ENCODE results near the gene HDAC8.
"Not testable (repeated sequence)": the region's sequence is repeated elsewhere in the genome, so short reads cannot be mapped to it uniquely, and the experiment has no call there.

HDAC8 gene

DNA sequence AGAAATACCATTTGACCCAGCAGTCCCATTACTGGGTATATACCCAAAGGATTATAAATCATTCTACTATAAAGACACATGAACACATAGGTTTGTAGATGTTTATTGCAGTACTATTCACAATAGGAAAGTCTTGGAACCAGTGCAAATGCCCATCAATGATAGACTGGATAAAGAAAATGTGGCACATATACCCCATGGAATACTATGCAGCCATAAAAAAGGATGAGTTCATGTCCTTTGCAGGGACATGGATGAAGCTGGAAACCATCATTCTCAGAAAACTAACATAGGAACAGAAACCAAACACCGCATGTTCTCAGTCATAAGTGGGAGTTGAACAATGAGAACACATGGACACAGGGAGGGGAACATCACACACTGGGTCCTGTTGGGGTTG, 123.6 kb downstream of the HDAC8 start:
- DNase-seq = not testable (repeated sequence)

DNA sequence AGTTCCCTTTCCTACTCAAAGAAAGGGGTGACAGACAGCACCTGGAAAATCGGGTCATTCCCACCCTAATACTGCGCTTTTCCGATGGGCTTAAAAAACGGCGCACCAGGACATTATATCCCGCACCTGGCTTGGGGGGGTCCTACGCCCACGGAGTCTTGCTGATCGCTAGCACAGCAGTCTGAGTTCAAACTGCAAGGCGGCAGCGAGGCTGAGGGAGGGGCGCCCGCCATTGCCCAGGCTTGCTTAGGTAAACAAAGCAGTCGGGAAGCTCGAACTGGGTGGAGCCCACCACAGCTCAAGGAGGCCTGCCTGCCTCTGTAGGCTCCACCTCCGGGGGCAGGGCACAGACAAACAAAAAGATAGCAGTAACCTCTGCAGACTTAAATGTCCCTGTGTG, 131.9 kb downstream of the HDAC8 start:
- DNase-seq = not testable (repeated sequence)

DNA sequence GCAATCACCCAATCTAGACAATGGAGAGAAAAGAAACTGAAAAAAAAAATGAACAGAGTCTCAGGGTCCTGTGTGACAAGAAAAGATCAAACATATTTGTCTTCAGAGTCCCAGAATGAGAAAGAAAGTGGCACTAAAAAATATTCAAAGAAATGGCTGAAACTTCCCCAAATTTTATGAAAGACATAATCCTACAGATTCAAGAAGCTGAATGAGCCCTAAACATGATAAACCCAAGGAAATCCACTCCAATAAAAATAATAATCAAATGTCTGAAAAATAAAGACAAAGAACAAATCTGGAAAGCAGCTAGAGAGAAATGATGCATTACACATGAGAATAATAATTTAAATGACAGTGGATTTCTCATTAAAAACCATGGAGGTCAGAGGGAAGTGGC, 136.6 kb downstream of the HDAC8 start:
- no peak for DNase-seq

DNA sequence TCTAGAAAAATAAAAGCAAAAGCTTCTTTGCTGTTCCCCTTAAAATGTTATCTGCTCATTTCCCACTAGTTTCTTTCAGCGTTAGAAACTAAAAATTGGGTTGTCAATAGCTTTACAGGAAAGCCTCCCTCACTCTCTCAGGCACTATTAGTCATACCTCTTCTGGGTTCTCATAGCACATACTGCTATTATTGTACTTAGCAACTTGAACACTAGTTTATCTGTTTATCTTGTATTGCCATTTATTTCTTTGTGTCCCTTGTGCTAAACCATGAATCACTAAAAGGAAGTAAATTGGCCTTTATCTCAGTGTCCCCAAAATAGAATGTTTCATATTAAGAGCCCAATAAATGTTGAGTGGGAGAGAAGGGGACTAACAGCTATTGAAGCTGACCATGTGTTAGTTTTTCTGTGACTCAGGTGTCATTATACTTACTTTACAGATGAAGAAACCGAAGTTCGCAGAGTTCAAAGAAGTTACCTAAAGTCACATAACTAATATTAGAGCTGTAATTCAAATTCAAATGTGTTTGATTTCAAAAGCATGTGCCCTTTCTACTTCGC, 142.2 kb downstream of the HDAC8 start:
- no peak for DNase-seq

DNA sequence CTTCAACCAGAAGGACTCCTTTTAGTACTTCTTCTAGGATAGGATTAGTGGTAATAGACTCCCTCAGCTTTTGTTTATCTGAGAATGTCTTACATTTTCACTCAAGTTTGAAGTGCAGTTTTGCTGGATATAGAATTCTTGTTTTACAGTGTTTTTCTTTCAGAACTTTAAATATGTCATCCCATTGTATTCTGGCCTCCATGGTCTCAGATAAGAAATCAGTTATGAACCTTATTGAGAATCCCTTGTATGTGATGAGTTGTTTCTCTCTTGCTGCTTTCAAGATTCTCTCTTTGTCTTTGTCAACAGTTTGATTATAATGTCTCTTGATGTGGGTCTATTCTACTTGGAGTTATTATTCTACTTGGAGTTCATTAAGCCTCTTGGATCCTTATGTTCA, 150.8 kb downstream of the HDAC8 start:
- no peak for DNase-seq

DNA sequence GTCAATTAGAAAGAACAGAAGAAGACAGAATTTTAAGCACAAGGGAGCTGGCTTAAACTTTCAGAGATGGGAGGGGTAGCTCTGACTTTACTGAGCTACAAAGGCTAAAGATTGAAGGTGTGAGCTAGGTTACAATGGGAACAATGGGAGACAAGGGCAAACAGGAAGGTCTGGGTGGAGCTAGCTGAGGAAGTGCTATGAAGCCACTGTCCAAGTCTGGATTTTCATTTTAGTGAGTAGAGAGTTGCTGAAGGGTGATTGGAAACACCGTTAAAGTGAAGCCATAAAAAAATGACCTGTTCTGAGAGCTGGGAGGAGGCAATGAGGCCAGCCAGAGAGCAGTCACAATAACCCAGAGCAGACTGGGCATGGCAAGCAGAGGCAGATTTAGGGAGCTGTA, 162.7 kb downstream of the HDAC8 start:
- DNase-seq = no peak

DNA sequence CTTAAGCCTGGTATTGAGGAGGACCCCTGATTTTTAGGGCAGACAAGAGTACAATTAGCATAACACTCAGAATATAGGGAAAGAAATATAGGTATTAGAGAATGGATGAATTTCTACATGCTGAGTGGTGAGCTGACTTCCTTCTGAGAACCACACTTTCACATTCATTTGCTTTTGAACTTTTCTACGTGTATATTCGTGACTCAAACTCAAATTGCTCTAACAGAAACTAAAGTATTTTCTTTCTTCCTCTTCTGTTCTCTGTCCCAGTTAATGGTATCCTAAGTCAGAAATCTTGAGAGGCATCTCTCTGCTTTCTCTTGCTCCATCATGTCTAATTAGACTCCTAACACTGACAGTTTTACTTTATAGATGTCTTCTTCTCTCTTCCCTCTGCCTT, 163.8 kb downstream of the HDAC8 start:
- no peak for DNase-seq

DNA sequence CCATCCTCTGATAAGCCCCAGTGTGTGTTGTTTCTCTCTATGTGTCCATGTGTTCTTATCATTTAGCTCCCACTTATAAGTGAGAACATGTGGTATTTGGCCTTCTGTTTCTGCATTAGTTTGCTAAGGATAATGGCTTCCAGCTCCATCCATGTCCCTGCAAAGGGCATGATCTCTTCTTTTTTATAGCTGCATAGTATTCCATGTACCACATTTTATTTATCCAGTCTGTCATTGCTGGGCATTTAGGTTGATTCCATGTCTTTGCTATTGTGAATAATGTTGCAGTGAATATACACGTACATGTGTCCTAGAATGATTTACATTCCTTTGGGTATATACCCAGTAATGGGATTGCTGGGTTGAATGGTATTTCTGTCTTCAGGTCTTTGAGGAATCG, 167.5 kb downstream of the HDAC8 start:
- not testable (repeated sequence) for DNase-seq

DNA sequence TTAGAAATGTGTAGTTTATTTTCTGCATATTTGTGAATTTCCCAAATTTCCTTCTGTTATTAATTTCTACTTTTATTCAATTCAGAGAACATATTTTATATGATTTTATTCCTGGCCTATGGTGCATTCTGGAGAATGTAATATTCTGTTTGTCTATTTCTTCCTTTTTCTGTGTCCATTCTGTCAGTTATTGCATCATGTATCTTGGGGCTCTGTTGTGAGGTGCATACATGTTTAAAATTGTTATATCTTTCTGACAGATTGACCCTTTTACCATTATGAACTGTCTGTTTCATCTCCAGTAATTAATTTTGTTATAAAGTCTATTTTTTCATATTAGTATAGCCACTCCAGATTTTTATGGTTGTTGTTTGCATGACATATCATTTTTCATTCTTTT, 170.0 kb downstream of the HDAC8 start:
- DNase-seq = no peak

DNA sequence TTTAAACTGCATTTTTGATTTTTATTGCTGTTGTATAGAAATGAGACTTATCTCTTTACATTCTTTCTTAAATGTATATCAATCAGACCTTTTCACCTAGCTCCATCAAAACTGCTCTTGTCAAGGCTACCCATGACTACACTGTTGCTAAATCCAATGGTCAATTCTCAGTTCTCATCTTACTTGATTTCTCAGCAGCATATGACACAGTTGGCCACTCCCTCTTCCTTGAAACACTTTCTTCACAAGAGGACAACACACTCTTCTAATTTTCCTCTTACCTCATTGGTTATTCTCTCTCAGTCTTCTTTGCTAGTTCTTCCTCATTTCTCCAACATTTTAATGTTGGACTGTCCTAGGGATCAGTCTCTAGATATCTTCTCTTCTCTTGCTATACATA, 172.8 kb downstream of the HDAC8 start:
- no peak for DNase-seq

DNA sequence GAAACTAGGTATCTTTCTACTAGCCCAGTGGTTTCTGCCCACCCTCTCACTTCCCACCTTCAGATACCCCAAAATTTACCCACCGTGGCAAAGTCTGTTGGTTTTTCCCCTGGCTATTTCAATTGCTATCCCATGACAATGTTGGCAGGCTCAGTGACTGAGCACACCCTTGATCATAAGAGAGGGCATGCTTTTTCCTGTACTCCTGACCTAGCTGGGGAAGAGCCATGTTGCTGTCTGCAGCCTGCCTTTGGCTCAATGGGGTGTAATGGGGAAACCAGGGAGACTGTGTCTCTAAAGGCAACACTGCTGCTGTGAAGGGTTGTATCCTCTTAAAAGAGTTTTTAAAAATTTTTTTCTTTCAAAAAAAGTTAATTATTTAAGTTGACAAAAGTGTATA, 176.5 kb downstream of the HDAC8 start:
- DNase-seq = no peak

DNA sequence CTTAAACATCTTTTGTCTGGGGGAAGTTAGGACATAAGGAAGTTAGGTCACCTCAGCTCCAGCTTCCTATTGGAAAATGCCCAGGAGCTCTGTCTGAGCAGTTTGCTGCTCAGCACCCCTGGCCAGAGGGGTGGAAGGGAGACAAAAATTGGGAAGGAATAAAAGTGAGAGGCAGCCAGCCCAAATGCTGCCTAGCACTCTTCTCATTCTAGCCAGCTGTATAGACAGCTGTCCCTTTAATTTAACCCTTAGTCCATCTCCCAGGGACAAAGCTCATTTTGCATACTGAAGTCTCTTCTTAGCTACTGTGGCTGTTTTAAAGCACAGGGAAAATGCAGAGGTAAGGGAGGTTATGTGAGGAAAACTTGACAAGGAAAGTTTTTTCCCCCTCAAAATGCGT, 177.4 kb downstream of the HDAC8 start:
- DNase-seq = no peak

DNA sequence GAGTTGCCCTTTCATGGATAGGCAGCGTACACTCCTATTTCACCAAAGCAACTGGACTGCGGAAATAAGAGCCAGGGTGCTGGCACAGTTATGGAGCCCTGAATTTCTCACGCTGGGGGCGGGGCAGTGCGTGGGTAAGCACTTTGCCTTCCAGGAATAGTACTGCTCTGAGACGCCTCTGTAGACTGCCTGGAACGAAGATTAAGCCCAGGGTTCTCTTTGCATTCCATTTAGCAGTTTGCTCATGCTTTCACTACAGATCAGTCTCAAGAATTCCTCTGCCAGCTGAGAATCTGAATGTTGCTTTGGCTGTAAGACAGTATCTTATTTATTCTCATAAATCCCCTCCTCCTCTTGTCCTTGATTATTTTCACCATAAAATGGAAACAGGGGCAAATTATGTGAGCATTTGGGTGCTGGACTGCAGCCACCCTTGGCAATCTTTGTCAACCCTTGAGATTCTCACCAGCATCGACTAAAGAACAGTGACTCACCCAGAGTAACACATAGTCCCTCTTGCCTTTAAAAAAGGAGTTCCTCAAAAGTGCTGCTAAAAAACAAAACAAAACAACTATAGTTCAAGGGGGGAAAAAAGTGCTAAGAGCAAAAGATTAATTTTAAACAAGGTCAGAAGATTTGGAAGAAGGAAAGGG, 178.0 kb downstream of the HDAC8 start:
- DNase-seq = no peak

DNA sequence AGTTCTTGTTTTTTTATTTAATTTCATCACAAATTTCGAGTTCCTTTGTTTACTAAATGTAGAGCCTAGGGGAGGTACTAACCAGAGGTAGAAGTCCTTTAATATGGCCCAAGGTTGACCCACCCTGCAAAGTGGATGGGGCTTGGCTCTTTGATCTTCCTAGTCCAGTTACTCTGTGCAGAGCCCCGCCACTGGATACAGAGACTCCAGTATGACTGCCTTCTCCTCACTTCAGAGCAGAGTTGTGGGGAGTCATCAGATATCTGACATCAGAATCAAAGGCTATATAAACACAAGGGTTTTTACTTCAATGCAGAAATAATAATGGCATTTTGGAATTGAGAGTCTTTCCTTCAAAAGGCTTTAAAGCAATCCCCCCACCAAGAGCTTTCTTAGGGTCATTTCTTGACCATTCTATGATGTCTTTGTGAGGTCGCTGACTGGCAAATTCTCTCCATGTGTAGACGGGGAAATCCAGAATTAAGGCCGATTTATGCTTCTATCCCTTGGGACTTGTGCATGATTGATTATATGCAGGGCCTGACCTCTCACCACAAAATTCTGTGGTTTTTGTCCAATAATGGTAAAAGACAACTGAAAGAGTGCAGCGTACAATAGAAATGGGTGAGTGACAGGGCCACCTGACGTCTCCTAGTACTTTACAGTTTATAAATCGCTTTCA, 178.7 kb downstream of the HDAC8 start:
- no peak for DNase-seq

DNA sequence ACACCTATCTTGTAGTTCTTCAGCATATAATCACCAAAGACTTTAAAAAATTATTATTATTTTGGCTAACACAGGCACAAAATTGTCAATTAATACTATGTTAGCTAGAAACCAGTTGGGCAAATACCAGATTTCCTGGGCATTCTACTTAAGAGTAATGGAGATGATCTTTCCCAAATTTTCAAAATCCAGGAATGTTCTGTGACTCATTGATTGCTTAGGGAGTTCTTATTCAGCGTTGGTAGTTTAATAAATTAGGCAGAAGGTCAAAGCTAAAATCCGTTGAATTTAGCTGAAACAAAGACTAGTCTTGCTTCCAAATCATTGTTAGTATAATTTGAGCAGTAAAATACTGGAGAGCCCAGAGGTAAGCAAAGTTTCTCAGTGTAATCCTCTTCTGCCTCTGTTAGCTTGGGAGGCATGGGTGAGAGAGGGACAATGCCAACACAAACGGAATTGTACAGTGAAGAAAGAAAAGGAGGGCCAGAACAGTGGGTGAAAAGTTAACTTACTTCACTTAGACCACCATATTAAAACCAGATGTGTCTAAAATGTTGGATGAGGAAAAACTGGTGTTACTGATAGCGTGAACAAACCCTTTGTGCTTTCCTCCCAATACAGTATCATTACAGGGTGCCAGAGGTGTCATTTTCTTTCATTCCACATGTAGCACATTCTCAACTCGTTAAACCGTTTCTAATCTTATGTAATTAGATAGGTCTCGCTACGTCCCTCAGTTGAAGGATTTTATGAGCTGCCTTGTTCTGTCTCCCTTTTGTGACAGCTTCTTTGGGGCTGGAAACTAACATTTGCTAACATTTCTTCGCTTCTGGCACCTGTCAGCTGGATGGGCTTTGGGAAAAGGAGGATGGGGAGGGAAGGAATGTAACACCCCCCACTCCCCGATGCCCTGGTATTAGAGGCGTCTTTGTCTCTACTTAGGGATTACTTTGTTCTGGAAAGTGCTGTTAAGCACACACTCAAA, 179.5 kb downstream of the HDAC8 start:
- DNase-seq = no peak

DNA sequence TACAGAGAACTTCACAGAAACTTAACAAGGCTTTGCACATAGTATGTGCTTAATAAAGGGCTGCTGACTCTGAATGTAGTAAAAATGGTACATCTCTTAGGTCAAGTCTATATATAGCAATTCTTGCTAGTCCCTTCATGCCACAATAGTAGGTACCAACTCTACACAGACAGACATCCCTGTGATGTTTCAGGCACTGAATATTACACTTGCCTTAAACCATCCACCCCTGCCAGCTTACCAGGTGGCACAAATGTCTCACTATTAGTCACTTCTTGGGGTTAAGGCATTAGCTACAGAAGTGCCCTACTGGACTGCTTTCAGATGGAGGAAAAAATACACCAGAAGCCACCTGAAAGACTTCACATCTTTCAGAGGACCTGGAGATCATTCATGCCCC, 180.6 kb downstream of the HDAC8 start:
- DNase-seq = no peak

DNA sequence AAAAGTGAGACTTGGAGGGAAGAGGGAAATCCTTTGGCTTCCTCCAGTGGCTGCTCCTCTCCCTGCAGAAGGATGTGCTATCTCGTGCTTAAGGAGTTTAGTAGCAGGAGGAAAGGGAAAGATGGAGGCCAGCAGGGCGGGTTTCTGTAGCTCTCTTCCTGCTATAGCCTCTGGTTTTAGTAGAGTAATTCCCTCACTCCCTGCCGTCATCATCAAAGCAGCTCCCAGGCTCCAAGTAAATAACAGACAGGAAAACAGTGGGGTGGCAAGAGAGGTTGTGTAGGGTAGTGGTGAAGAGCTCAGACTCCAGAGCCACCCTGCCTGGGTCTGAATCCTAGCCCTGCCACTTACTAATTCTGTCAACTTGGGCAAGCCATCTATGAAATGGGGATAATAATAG, 185.4 kb downstream of the HDAC8 start:
- DNase-seq = no peak

DNA sequence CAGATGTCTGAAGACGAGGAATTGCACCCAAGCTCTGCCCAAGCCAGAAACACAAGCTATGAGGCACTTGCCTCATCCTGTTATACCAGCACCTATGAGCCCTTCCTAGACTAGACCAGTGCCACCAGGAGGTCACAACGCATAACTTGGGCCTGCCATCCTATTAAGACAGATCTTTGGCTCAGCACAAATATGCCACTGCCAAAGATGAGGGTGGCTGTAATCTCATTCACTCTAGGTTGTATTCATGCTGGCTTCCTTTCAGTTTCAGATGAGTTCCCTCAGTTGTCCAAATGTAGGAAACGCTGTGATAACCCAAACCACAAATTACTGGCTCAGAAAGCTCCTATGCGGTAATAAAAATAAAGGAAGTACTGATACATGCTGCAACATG, 190.4 kb downstream of the HDAC8 start:
- no peak for DNase-seq

DNA sequence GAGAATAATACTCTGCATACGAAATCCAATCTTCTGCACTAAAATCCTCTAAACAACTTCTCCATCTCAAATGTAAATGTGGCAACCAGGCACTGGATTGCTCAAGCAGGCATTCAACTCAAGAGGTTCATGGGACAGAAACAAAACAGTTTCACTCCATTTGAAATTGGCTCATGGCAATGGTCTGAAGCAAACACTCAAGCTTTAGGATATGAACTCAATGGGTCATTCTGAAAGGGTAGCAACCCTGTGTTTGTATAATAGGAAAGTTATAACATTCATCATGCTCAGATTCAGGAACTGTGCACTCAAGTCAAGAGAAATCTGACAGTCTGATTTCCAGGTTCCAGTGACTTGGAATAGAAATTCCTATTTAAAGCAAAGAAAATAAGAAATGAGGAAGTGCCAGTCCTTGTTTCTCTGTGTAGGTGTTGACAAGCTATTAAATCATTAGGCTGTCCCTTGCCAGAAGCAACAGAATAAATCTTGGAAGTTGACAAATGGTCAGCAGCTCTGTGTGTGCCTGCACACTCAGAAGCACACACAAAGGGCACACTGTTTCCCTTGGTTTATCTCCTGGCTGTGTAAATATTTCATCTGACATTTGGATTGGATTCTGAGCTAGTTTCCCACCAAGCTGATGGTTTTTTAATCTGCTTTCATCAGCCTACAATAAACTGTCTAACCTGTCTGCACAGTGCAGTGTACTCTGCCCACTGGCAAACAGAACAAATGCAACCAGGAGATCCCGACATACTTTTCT, 191.0 kb downstream of the HDAC8 start:
- DNase-seq = no peak

DNA sequence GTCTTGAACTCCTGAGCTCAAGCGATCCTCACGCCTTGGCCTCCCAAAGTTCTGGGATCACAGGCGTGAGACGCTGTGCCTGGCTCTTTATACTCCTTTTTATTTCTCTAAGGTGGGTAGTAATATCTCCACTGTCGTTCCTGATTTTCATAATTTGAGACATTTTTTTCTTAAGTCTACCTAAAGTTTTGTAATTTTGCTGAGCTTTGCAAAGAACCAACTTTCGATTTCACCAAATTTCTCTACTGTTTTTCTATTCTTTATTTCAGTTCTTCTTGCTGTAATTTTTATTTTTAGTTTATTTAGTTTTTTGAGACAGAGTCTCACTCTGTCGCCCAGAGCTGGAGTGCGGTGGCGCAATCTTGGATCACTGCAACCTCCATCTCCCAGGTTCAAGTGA, 196.5 kb downstream of the HDAC8 start:
- DNase-seq = no peak

DNA sequence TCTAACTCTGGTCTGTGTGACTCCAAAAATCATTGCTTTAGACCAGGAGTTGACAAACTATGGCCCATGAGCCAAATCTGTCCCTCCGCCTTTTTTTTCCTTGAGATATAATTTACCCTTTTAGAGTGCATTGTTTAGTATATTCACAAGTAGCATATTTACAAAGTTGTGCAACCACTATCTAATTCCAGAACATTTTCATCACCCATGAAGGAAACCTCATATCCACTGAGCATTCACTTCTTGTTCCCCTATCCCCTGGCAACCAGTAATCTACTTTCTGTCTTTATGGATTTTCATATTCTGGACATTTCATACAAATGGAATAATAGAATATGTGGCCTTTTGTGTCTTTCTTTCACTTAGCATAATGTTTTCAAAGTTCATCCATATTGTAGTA, 199.5 kb downstream of the HDAC8 start:
- DNase-seq = no peak

DNA sequence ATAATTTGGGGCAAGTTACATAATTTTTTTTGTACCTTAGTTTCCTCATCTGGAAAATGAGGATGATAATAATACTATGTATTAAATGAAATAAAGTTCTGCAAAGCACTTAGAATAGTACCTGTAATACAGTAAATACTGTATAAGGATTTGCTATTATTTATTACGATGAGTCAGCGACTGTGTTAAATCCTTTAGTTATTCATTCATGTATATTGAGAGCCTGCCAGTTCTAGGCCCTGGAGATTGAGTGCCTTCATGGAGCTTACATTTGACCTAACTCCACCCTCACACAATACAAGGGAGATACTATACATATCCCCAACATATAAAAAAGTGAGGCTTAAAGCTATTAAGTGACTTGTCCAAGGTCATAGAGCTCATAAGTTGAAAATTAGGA, 199.9 kb downstream of the HDAC8 start:
- DNase-seq = no peak

DNA sequence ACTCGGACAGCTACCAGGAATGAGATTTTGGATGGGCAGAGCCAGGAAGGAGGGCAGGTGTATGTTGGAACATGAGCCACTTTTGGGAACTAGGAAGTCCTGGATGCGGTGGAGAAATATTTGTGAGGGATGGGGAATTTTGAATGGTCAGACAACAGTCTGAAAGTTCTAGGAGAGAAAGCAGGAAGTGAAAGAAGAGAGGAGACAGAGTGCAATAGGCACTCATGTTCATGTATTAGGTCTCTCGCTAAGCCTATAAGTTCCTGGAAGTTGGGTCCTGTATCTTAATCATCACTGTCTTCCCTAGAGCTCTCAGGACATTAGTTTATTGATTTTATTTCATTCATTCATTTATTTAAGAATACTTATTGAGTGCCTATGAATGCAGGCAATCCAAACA, 201.2 kb downstream of the HDAC8 start:
- no peak for DNase-seq

Data from activated T-cell treated with anti-CD3 and anti-CD28 coated beads, Interleukin-2, amount 50 U/mL, for 48 hours (primary cell).